Activated gamma-delta T cell (primary cell): ENCODE results near the gene ANGEL2.
A peak's percentile ranks its signal among the peaks of the same experiment; 100 is the strongest.
"Not testable (repeated sequence)": the region's sequence is repeated elsewhere in the genome, so short reads cannot be mapped to it uniquely, and the experiment has no call there.

ENCODE experiments used
- DNase-seq: peaks from one replicate; lab custom pipeline; 2025; lab: John Stamatoyannopoulos, UW
- total RNA-seq, 2 donors: gene quantifications; one replicate each; lab custom pipeline; 2026; lab: John Stamatoyannopoulos, UW

Gene ANGEL2
- total RNA-seq, result 124 to 132 reads per million in 2 donors

DNA sequence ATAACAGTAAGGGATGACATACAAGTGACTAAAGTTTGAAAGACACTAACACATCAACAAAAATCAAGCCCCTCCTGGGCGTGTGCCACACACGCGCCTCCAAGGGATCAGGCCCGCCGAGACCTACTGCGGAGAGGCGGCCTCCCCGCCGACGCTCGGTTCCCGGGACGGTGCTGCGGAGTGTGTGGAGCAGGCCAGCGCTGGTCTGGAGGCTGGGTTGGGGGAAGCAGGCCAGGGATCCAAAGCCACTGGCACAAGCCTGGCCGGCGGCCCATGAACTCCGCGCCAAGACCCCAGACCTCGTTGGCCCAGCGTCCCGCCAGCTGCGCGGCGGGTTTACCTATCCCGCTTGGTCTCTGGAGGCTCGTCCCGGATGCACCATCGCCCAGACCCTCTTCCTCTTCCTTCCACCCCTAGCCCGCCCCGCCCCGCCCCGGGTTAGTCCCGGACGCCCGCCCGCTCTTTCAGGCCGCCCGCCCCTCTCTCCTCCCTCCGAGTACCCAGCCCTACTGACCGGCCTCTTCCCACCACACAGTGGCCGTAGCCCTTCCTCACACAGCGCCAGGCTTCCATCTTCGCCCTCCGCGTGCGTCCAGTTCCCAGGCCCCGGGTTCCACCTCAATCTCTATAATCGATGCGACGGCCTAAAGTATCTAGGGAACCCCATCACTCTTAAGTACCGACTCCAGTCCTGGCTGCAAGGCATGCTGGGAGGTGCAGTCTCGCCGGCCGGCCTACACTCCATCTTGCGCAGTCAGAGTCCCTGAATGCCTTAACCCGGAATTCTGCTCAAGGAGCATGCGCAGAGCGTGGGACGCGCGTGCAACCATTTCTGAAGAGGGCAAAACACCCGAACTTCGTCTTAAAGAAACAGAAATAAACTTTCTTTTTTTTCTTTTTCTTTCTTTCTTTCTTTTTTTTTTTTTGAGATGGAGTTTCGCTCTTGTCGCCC, at the start of gene ANGEL2:
TSS of gene ANGEL2 (minus strand) at position 769 of the 952 bp plus-strand sequence. CDS start at position 573, 196 bp downstream.
- peak; percentile 85 for DNase-seq

DNA sequence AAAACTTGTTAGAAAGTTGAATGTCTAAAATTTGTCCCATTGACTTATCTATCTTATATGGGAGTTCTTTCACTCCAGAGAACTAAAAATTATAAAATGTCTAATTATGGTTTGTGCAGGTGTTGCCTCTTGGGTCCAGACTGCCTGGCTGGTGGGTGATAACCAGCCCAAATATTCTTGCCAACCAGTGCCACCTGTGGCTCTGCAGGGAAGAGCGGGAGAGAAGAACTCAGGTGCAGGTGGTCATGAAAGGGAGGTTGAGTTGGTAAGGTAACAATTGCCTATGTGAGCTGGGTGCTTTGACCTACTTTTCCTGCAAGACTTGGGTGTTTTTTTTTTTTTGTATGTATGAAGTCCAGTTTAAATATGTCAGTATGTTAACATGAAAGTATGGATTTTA, 45.6 kb upstream of the ANGEL2 start:
- no peak for DNase-seq

DNA sequence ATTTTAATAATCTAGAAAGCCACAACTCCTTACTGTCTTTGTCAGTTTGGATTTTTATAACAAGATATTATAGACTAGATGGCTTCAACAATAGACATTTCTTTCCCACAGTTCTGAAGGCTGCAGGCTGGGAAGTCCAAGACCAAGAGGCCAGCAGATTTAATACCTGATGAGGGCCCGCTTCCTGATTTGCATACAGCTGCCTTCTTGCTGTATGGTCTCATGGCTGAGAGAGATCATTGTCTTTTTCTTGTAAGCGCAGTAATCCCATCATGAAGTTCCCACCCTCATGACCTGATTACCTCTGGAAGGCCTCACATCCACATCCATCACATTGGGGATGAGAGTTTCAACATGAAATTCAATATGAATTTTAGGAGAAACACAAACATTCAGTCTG, 45.2 kb upstream of the ANGEL2 start:
- DNase-seq, result no peak

DNA sequence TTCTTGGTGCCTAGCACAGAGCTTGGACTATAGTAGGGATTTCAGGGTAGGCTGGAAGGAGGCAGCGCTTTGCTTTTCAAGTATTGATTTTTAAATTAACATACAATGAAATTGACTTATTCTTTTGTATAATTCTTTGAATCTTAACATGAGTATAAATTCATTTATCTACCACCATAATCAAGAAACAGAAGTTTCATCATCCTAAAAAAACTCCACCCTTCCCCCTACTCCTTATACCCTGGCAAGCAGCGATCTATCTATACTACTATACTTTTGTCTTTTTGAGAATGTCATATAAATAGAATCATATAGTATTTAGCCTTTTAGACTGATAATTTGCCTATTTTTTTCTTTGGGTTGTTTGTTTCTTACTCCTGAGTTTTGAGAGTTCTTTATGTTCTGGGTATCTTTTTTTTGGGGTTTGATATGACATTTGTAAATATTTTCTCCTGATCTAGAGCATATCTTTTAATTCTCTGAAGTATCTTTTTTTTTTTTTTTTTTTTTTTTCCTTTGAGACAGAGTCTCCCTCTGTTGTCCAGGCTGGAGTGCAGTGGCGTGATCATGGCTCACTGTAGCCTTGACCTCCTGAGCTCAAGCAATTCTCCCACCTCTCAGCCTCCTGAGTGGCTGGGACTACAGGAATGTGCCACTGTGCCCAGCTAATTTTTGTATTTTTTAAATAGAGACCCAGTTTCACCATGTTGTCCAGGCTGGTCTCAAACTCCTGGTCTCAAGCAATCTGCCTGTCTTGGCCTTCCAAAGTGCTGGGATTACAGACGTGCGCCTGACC, 41.8 kb upstream of the ANGEL2 start:
- DNase-seq, result no peak

- DNase-seq, result no peak
These were observed 40.1 kb upstream of the ANGEL2 start for GRCh38 chr1:213055767-213056166.

- no peak for DNase-seq
These were observed 39.3 kb upstream of the ANGEL2 start for GRCh38 chr1:213054733-213055591.

GRCh38 chr1:213054142-213054541, 38.5 kb upstream of the ANGEL2 start:
- DNase-seq, result no peak

- DNase-seq, result no peak
These were observed 37.8 kb upstream of the ANGEL2 start for GRCh38 chr1:213053455-213053854.

DNA sequence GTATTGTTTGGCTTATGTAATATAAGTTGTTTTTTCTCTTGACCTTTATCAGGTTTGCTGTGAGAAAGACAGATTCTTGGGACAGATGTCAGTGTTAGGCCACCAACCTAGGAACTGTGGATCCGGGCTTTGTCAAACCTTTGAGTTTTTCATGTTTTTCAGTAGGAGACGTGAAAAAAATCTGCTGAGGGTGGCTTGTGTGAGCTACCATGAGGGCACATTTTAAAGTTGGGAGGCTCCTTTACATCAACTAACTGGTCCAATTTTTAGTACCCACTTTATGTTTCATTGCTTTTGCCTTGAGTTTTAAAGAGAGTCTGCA, 36.2 kb upstream of the ANGEL2 start:
- no peak for DNase-seq

GRCh38 chr1:213051127-213051880, 35.6 kb upstream of the ANGEL2 start, which contains the start of gene RPS6KC1:
RPS6KC1 (plus strand) TSS chr1:213051241; CDS start chr1:213051405, 164 bp downstream.
- DNase-seq, result peak; percentile 63

DNA sequence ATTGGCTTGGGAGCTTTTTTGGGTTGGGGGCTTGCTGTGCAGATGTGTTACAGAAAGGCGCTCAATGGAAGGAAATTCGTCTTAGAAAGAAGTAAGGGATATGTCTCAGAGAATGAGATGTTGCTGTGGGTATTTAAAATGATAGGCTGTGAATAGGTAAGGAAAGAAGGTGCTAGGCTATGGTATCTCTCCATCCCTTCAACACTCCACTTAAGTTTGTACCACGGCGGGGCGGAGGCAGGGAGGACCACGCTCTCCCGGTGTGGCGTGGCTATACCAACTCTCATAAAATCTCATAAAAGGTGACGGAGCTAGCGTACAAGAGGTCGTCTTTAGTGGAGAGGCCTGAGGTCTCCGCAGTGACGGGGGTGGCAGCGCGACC, 35.1 kb upstream of the ANGEL2 start:
- DNase-seq, result no peak

DNA sequence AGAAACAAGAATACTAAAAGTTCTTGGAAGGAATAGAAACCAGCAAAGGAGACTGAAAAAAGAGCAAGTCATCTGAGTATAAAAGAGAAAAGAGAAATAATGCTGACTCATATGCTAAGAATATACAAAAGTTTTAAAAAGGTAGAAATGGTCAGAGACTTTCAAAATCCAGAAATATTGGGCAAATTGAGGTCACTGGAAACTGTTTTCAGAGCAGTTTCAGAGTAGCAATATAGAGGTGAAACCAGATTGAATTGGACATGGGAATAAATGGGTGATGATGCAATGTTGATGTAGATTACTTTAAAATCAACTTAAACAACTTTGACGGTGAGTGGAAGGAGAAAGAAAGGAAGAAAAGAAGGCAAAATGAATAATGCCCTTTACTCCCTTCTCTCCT, 33.6 kb upstream of the ANGEL2 start:
- no peak for DNase-seq

- not testable (repeated sequence) for DNase-seq
These were observed 29.9 kb upstream of the ANGEL2 start for GRCh38 chr1:213045321-213046226.

GRCh38 chr1:213041443-213041842, 25.8 kb upstream of the ANGEL2 start:
- DNase-seq, result no peak

DNA sequence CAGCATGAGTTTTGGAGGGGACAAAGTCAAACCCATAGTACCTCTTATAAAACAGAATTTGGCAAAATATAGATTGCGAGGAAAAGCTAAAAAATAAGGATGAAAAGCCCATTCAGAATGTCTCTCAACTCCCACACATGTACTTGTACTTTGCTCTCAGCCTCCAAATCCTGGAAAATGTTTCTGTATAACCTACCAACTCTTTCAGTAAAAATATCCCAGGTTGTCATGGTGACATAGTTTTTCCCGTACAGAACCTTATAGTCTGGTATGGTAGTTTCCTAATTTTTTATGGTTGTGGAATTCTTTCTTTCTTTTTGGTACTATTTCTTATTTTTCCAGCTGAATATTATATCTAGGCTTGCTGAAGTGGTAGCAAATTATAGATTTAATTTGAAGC, 19.9 kb upstream of the ANGEL2 start:
- DNase-seq, result no peak

GRCh38 chr1:213034713-213035112, 19.0 kb upstream of the ANGEL2 start:
- DNase-seq, result no peak

GRCh38 chr1:213032651-213033050, 17.0 kb upstream of the ANGEL2 start:
- no peak for DNase-seq

DNA sequence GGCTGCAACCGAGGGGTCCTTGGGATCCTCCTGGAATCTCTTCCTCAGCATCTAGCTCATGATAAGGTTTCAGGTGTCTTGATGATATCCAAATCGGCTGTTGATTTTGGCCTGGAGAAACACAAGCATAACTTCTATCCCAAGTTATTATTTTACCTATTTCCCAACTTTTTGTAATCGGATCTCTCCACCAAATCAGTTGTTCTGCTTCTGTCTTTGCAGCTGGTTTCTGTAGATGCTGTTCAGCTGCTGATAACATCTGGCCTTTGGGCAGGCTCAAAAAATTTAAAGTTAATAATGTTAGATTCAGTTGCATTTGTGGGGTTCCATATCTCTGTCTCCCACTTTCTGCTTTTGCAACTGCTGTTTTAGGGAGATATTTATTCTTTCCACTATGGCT, 11.4 kb upstream of the ANGEL2 start:
- not testable (repeated sequence) for DNase-seq

GRCh38 chr1:213020016-213020415, 4.3 kb upstream of the ANGEL2 start:
- no peak for DNase-seq

DNA sequence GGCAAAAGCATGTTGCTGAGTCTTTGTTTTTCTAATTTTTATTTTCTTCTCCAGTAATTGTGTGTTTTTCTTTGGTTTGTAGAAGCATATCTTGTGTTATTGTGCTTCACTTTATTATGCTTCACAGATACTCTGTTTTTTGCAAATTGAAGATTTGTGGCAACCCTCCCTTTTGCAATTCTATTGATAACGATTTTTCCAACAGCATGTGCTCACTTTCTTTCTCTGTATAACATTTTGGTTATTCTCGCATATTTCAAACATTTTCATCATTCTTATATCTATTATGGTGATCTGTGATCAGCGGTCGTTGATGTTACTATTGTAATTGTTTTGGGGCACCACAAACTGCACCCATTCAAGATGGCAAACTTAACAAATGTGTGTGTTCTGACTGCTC, 3.8 kb upstream of the ANGEL2 start:
- DNase-seq, result no peak
